Measurements from ENCODE around the gene OSBPL3. TPM values are rescaled to one million over a fixed set of nuclear protein-coding genes. Genes with fewer than 3 reads are reported as not detected.

OSBPL3 gene
- total RNA-seq, 1 experiment from 2014 or later = 45.1 TPM

DNA sequence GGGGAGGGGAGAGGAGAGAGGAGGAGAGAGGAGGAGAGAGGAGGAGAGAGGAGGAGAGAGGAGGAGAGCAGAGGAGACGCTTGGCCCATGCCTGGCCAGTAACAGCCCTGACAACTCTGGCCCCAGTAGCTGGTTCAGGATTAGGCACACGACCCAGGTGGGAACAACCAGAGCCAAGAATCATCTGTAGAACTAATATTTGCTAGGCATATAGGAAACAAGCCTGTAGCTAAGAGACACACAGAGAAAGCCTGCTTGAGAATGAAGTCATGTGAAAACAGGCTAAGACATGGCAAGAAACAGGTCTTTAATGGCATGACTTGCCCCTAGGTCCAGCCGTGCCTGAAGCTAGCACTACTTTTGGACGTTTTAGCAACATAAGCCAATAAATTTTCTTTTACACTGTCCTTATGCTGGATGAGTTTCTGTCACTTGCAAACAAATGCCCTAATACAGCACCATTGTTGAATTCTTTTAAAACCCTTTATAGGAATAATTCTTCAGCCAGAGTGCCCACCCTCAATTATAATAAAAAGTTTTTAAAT, 17.5 kb downstream of the OSBPL3 start:
- ChIA-PET POLR2A (no interaction called here), CTCF (no interaction called here)
- intact Hi-C loops (cut with micrococcal nuclease; ENCODE audit: unreplicated experiment) = no loop called here
- BruUV-seq (replicated peaks) = no TSS peak
- H3K4me3 ChIP-seq (ENCODE audit: low read depth, low read length) = no peak overlapping the region
- H3K4me3 Mint-ChIP-seq (ENCODE audit: unreplicated experiment) = no peak overlapping the region
- no peaks in the 10 kb centered on the region for H3K27me3 ChIP-seq (replicated peaks; ENCODE audit: control insufficient read depth, insufficient read depth, low read length)
- H3K9me3 Mint-ChIP-seq (ENCODE audit: unreplicated experiment) = no peaks in the 10 kb centered on the region
- peaks cover 37% of the 10 kb centered on the region for H3K4me1 Mint-ChIP-seq (ENCODE audit: low read depth, unreplicated experiment)
- peaks cover 25% of the 10 kb centered on the region for H3K4me1 ChIP-seq
- DNase-seq = no peak
- H3K27ac Mint-ChIP-seq (ENCODE audit: unreplicated experiment) = no peak overlapping the region
- H3K36me3 Mint-ChIP-seq (ENCODE audit: insufficient read depth, unreplicated experiment) = peaks cover 6% of the 10 kb centered on the region
- no peaks in the 10 kb centered on the region for H3K36me3 ChIP-seq (ENCODE audit: control insufficient read depth, insufficient read depth, low read length)
- no peaks in the 10 kb centered on the region for H3K27me3 Mint-ChIP-seq (ENCODE audit: insufficient read depth, unreplicated experiment)
- no peak for TF ChIP-seq CTCF (IDR thresholded peaks at IDR 0.05; ENCODE audit: insufficient read depth in 1 of 2, low read depth in 1 of 2, low read length in 1 of 2, severe bottlenecking in 1 of 2, unreplicated experiment in 1 of 2)
- H3K9me3 ChIP-seq = no peaks in the 10 kb centered on the region

DNA sequence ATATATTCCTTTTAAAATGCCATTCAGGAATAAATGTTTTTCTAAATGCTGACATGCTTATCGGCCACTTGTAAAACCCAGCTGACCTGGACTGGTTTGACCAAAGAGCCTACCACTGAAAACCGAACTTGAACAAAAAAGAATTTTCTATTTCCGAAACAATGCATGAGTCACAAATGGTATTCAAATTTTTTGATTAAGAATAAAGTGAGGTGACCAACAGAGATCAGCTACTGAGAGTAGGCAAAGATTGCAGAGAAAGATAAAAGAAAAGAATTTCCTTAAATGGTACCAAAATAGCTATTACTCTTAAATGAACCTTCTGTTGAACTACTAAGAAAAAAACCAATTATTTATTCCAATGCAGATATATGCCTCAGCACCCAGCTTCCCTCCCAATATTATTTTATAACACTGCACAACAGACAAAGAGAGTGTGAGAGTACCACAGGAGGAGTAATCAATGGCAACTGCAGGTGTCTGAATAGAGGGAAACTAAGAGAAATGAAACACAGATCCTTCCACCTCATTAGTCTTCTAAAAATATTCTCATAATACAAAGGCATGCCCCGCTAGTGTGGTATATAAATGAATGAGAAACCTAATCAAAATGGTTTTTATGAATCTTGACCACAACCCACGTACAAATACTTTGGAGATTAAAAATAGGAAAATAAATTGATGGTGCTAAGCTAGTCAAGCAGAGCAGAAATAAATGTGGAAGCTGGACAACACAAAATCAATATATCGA, 20.1 kb downstream of the OSBPL3 start:
- Mint-ChIP-seq H3K27ac (ENCODE audit: unreplicated experiment) (no peak overlapping the region), H3K9me3 (ENCODE audit: unreplicated experiment) (no peaks in the 10 kb centered on the region), H3K27me3 (ENCODE audit: insufficient read depth, unreplicated experiment) (no peaks in the 10 kb centered on the region), H3K4me3 (ENCODE audit: unreplicated experiment) (no peak overlapping the region), H3K4me1 (ENCODE audit: low read depth, unreplicated experiment) (peaks cover 19% of the 10 kb centered on the region), H3K36me3 (ENCODE audit: insufficient read depth, unreplicated experiment) (no peaks in the 10 kb centered on the region)
- no peaks in the 10 kb centered on the region for H3K4me1 ChIP-seq
- DNase-seq = no peak
- no TSS peak for BruUV-seq (replicated peaks)
- intact Hi-C loops (cut with micrococcal nuclease; ENCODE audit: unreplicated experiment) = no loop called here
- H3K27me3 ChIP-seq (replicated peaks; ENCODE audit: control insufficient read depth, insufficient read depth, low read length) = no peaks in the 10 kb centered on the region
- ChIA-PET CTCF (no interaction called here), POLR2A (interaction anchor here (0.7 kb wide), 1 partner anchor 110 kb away, joined by 3 read pairs; no protein-coding TSS in a partner anchor)
- TF ChIP-seq CTCF (IDR thresholded peaks at IDR 0.05; ENCODE audit: insufficient read depth in 1 of 2, low read depth in 1 of 2, low read length in 1 of 2, severe bottlenecking in 1 of 2, unreplicated experiment in 1 of 2) = no peak
- H3K4me3 ChIP-seq (ENCODE audit: low read depth, low read length) = no peak overlapping the region
- no peaks in the 10 kb centered on the region for H3K36me3 ChIP-seq (ENCODE audit: control insufficient read depth, insufficient read depth, low read length)
- H3K9me3 ChIP-seq = no peaks in the 10 kb centered on the region

DNA sequence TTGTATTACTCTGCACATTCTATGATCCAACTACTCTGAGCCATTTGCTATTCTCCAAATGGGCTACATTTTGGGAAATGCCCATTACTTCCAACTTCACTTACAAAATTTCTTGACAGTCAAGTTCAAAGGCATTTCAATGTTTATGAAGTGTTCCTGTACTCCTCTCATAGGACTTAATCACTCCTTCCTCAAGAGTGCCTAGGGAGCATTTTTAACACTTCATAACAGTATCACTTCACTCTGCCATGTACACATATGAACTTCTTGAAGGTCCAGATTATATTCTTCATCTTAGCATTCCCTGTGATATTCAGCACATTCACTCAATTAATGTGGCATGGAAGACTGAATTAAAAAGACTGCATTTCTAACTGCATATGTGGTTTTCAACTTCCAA, 21.6 kb downstream of the OSBPL3 start:
- Histone ChIP-seq H3K36me3 (ENCODE audit: control insufficient read depth, insufficient read depth, low read length) (no peaks in the 10 kb centered on the region), H3K4me1 (no peaks in the 10 kb centered on the region), H3K4me3 (ENCODE audit: low read depth, low read length) (no peak overlapping the region), H3K9me3 (no peaks in the 10 kb centered on the region), H3K27me3 (replicated peaks; ENCODE audit: control insufficient read depth, insufficient read depth, low read length) (no peaks in the 10 kb centered on the region)
- TF ChIP-seq CTCF (IDR thresholded peaks at IDR 0.05; ENCODE audit: insufficient read depth in 1 of 2, low read depth in 1 of 2, low read length in 1 of 2, severe bottlenecking in 1 of 2, unreplicated experiment in 1 of 2) = no peak
- H3K4me1 Mint-ChIP-seq (ENCODE audit: low read depth, unreplicated experiment) = peaks cover 6% of the 10 kb centered on the region
- H3K36me3 Mint-ChIP-seq (ENCODE audit: insufficient read depth, unreplicated experiment) = no peaks in the 10 kb centered on the region
- BruUV-seq (replicated peaks) = no TSS peak
- H3K27me3 Mint-ChIP-seq (ENCODE audit: insufficient read depth, unreplicated experiment) = no peaks in the 10 kb centered on the region
- DNase-seq = no peak
- no peaks in the 10 kb centered on the region for H3K9me3 Mint-ChIP-seq (ENCODE audit: unreplicated experiment)
- H3K4me3 Mint-ChIP-seq (ENCODE audit: unreplicated experiment) = no peak overlapping the region
- no peak overlapping the region for H3K27ac Mint-ChIP-seq (ENCODE audit: unreplicated experiment)
- ChIA-PET POLR2A (no interaction called here), CTCF (no interaction called here)
- intact Hi-C loops (cut with micrococcal nuclease; ENCODE audit: unreplicated experiment) = no loop called here
